GM04503 (cell line): ENCODE measurements around the gene MYD88.
"Not testable (repeated sequence)": the region's sequence is repeated elsewhere in the genome, so short reads cannot be mapped to it uniquely, and the experiment has no call there.

Experiments
- DNase-seq: peaks from one replicate; pipeline ENCODE4 v3.0.0-alpha.2; 2012; ENCODE audit warnings: low read depth

MYD88 gene

DNA sequence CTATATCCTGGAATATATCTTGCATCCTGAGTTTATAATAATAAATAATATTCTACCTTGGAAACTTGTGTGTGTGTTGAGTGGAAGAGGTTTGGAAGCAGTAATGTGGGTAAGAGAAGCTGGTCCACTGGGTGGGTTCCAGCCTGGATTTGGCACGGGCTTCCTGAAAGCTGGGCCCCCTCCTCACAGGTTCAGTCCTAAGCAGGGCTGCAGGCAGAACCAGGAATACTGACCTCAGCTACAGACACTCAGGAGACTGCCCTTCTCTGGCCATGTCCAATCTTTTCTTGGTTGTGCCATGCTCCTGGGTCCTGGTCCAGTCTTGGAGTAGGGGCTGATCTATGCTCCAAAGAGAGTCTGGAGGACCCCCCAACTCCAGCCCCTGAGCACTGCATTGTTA lies 4.5 kb downstream of the MYD88 start:
- DNase-seq: no peak

GRCh38 chr3:38143511-38143910 lies 5.0 kb downstream of the MYD88 start:
- no peak for DNase-seq

DNA sequence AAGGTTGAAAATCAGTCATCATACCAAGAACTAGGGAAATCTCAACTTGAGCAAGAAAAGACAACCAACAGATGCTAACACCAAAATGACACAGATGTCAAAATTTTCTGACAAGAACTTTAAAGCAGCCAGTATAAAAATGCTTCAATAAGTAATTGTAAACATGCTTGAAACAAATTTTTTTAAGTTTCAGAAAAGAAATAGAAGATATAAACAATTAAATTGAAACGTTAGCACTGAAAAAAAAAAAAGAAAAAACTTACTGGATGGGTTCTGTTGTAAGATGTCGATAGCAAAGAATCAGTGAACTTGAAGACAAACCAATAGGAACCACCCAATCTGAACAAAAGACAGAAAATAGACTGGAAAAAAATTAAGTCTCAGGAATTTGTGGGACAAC lies 8.0 kb downstream of the MYD88 start:
- no peak for DNase-seq

DNA sequence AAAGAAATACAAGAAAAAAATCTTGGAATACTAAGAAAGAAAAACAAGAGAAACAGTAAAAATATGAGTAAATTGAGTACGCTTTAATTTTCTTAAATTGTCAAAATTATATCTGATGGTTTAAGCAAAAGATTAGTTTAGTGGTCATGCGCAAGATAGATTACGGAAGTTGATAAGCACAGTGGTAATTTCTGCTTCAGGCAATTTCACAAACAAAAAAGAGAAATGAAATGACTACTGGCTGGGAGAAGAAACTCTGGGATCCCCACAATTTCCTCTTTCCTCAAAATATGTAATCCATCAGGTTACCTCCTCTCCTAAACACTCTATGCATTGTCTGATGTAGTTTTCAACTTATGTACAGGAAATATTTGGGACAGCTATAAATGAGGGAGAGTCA lies 9.0 kb downstream of the MYD88 start:
- no peak for DNase-seq

DNA sequence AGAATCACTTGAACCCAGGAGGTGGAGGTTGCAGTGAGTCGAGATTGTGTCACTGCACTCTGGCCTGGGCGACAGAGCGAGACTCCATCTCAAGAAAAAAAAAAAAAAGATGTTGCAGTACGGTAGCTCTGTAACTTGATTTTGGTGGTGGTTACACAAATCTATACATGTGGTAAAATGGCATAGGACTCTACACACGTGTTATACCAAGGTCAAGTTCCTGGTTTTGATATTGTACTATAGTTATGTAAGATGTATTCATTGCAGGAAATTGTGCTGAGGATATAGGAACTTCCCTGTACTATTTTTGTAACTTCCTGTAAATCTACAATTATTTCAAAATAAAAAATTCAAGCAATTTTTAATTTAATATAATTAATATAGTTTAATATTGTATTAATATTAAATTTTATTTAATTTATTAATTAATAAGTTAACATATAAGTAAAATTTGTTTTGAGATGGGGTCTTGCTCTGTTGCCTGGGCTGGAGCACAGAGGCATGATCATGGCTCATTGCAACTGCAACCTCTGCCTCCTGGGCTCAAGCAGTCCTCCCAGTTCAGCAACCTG lies 9.9 kb downstream of the MYD88 start:
- no peak for DNase-seq

- DNase-seq: no peak
Observed at GRCh38 chr3:38149708-38150107, 11.2 kb downstream of the MYD88 start.

DNA sequence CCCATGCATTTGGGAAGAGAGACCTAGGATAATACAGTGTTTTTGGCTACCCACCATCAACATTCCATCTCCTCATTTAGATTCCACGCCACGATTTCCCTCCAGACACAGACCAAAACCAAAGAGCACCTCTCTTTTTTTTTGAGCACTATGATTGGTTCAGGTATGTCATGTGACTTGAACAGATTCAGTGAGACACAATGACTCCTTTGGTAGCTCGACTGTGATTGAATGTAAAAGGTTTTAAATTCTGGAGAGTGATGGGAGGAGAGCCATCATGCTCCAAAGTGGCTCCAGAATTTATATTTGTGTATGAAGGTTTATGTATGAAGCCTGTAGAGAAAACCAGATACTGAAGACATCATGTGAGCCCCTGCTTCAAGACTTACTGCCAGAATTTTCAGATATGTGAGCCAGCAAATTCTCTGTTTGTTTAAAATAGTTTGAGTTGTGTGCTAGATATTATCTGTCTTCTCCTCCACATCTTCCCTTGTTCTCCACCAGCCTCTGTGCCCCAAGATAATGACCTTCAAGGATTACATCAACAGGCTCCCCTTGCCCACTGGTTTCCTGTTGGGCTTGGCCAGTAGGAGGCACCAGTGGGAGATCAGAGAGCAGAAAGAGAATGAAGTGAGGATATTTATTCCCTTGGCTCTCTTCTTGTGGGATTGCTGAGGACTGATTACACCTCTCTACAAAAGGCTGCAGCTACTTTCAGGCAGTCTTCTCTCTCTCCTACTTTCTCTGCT lies 12.5 kb downstream of the MYD88 start:
- DNase-seq: no peak

DNA sequence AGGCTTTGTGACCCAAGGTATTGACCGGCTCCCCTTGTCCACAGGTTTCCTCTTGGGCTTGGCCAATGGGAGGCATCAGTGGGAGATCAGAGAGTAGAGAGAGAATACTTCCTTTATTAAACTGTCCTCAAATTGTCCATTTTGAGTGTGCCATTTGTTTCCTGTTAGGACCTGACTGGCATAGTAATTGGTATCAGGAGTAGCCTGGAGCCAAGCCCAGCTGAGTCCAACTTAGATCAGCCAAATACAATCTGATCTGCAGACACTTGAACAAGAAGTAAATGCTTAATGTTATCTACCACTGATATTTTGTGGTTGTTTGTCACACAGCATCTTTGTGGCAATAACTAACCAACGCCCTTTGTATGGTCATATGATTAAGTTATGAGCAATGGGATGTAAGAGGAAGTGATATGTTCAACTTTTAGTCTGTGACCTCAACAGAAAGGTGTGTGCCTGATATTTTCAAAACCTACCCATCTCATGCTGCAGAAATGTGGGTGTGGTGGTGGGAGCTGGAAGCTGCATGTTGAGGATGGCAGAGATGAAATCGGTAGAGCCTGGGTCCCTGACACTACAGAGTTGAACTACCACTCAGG lies 13.3 kb downstream of the MYD88 start:
- no peak for DNase-seq

DNA sequence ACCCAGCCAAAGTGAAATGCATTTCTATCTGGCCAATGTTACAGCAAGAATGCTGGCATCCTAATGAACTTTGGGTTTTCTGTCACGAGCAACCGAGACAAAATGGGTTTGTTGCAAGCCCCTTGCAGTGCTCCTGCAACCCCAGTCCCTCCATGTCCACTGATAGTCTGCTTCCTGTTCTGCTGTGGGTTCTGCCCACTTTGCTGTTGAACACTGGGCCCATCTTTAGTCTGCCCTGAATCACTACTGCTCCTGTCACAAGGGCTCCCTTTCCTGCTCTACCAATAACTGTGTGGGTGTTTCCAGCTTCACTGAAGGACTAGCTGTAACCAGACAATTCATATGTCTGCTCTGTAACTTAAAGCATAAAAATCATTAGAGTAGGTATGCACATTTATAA lies 14.1 kb downstream of the MYD88 start:
- no peak for DNase-seq

- DNase-seq: no peak
Observed at GRCh38 chr3:38153221-38153620, 14.8 kb downstream of the MYD88 start.

DNA sequence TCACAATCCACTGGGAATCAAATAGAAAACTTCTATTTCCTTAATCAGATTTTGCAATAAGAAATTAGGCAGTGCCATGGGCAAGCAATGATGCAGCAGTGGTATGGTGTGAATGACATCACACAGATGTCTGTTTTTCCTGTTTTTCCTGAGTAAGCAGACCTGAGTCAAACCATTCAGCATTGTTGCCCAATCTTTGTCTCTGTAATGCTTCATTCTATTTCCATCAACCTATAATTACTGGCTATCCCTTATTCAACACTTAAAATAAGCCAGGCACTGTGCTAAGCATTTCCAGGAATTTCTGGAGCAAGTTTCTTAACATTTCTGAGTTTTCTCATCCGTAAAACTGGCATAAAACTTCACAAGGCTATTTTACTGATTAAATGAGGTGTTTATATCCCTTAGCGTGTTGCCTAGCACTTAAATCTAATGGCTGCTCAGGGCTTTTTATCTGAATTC lies 15.6 kb downstream of the MYD88 start:
- DNase-seq: peak; percentile 59

DNA sequence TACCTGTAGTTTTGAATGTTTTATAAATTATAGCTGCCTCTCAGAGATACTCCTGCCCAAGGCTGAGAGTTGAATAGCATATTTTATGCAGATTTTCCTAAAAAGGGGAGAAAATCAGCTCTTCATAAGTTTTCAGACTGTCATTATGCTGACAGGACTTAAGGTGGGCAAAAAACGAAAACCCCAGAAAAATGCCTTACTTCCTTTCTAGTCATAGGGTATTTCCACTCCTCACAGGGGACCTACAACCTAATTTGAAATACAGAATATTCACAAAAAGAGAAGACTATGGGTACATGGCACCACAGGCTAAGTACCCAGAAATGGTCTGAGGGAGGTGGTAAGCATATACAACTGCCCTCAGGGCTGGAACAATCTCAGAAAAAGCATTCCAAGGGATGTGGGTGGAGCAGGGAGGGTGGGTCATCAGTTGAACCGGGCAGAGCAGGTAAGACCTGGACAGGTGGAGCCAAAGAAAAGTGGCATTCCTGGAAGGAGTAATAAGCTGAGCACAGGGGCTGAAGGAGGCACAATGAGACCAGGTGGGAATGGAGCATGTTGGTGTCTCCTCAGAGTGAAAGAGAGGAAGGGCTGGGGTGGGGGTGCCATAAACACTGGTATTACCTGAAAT lies 16.3 kb downstream of the MYD88 start:
- DNase-seq: no peak

- DNase-seq: no peak
Observed at GRCh38 chr3:38155825-38156224, 17.4 kb downstream of the MYD88 start.

DNA sequence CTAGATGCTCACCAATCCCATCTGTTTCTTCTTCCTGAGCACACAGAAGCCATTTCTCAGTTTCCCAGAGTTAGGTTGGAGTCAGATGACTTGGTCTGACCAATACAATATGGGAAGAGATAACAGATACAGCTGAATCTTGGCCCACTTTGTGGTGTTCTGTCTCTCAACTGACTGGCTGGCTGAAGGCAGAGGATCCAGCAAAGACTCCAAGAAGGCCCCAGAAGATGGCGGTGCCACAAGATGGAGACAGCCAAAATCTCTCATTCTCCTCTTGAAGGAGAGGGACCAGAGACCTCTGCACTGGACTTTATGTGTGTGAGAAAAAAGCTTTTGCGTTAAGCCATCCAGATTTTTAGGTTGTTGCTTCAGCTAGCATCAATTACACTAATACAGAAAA lies 18.7 kb downstream of the MYD88 start:
- DNase-seq: no peak

- DNase-seq: no peak
Observed at GRCh38 chr3:38157595-38157994, 19.1 kb downstream of the MYD88 start.

DNA sequence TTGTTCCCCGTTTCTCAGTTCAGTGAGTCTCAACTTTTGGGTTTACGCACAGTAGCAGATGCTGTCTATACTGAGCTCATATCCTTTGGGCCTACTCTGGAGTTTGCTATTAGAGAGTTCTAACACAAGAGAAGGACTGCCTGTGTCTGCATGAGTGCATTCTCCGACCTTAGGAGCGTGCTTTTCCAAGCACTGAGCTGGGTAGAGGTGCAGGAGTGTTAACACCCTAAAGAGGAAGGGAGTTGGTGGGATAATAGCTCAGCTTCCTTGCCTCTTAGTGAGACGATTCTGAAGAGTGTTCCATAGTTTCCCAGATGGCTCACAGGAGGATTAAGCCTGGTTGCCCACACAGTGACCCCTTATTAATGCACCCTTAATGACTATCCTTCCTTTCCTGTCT lies 20.0 kb downstream of the MYD88 start:
- no peak for DNase-seq

DNA sequence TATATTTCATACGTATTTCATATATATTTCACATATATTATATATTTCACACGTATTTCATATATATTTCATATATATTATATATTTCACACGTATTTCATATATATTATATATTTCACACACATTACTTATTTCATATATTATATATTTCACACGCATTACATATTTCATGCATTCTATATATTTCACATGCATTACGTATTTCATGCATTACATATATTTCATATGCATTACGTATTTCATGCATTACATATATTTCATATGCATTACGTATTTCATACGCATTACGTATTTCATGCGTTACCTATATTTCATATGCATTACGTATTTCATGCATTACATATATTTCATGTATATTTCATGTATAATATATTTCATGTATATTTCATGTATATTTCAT lies 22.2 kb downstream of the MYD88 start:
- DNase-seq: not testable (repeated sequence)

DNA sequence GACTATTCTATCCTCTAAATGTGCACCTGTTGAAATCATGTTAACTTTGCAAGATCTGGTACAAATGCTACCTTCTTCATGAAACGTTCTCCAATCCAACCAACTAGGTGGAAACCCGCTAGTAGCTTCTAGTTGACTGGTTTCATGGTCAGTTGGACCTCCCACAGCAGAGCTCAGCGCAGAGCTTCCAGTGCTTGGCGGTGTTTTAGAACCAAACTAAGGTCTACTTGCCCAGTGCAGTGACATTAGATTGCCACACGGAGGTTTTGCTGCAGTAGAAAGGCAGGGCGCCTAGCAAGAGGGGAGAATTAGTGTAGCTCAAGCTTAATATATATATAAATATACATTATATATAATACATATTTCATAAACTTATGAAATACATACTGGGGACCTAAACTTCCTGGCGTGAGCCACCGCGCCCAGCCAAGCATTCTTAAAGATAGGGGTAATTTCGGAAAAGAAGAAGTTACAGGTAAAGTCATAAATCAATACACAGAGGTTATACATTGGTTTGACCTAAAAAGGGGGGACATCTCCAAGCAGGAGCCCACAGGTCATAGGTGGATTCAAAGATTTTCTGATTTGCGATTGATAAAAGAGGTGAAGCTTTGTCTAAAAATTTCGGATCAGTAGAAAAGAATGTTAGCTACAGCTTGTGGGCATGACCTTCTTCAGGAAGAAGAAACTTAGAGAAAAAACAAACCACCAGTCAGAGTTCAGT lies 24.8 kb downstream of the MYD88 start:
- DNase-seq: no peak

DNA sequence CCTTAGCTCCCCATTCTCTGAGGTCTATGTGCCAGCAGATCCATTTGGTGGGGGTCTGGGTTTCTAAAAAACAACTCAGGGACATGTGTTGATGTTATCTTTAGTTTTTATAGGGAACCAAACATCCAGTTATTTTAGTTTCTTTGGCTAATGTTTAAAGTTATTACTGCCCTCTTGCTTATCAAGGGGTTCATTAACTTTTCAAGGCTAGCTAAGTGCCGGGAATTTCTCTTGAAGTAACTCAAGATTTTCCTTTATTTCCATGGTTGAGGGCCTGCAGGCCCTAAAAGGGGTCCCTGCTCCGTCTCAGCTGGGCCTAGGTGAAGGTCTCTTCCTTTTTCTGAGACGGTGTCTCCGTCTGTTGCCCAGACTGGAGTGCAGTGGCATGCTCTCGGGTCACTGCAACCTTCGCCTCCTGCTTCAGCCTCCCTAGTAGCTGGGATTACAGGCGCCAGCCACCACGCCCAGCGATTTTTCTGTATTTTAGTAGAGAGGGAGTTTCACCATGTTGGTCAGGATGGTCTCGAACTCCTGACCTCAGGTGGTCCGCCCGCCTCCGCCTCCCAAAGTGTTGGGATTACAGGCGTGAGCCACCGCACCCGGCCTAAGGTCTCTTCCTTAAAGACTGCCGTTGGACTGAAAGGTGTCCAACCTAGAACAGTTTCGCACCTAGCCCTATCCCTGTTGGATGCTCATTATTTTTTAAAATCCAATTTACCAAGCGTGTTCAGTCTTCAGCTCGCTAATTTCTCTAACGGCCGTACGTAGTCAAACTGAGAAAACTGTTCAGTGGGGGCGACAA lies 25.6 kb downstream of the MYD88 start:
- no peak for DNase-seq

DNA sequence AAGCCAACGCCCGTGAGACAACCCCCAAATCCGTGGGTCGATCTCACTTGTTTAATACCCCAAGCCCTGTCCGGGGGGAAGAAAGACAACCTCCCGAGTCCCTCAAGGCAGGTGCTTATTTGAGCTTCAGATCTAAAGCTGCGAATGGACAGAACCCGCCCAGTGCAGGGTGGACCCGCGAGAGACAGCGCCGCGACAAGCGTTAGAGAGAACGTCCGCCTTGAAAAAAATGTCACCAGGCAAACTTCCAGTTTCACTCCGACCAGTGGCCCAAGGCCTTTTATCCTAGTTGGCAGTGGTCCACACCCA lies 26.1 kb downstream of the MYD88 start:
- DNase-seq: no peak

- DNase-seq: peak; percentile 99
Observed at GRCh38 chr3:38164952-38165721, 26.7 kb downstream of the MYD88 start, which contains the start of gene OXSR1. Gene OXSR1 (plus strand): TSS chr3:38165537. CDS start chr3:38165877, 340 bp downstream.
